ENCODE results near the gene PPP2R2C.

The PPP2R2C gene

DNA sequence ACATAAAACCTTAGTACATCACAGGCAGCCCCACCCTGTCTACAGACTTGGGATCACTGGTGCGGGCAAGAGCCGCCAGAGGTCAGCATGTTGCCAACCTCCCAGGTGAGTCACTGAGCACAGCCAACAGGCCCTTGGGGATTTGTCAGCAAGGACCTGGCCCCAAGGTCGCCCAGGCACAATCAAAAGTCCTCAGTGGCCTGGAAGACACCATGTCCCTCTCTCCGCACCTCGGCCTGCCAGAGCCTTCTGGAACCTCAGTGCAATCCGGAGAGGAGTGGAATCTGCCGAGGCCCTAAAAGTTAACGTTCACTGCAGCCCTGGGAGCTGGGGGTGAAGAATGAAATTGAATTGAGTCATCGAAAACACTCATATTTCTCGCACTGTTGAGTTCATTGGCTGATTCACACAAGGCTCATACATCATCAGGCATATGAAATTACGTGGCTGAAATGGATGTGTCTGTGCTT is 128.4 kb downstream of the PPP2R2C start:
- H3K4me2 ChIP-seq = no peak overlapping the region
- no peaks in the 10 kb centered on the region for H4K20me1 ChIP-seq (ENCODE audit: insufficient read depth)
- H3K9ac ChIP-seq = no peak overlapping the region
- H3K79me2 ChIP-seq (ENCODE audit: insufficient read depth, low read depth) = no peaks in the 10 kb centered on the region
- no peak overlapping the region for H3K4me3 ChIP-seq (IDR thresholded peaks at IDR 0.05; ENCODE audit: insufficient read depth, low read depth, low read length)
- H3K27ac ChIP-seq = no peak overlapping the region
- H3K27me3 ChIP-seq (ENCODE audit: insufficient read depth, low read depth) = peaks cover 27% of the 10 kb centered on the region; the same call in 1 of the 2 replicates
- no peaks in the 10 kb centered on the region for H3K36me3 ChIP-seq (ENCODE audit: insufficient read depth)
- H2AFZ ChIP-seq (ENCODE audit: low read depth) = no peak overlapping the region
- H3K4me1 ChIP-seq (ENCODE audit: low read depth, poor library complexity, severe bottlenecking) = no peaks in the 10 kb centered on the region
- TF ChIP-seq, protein P1, sequence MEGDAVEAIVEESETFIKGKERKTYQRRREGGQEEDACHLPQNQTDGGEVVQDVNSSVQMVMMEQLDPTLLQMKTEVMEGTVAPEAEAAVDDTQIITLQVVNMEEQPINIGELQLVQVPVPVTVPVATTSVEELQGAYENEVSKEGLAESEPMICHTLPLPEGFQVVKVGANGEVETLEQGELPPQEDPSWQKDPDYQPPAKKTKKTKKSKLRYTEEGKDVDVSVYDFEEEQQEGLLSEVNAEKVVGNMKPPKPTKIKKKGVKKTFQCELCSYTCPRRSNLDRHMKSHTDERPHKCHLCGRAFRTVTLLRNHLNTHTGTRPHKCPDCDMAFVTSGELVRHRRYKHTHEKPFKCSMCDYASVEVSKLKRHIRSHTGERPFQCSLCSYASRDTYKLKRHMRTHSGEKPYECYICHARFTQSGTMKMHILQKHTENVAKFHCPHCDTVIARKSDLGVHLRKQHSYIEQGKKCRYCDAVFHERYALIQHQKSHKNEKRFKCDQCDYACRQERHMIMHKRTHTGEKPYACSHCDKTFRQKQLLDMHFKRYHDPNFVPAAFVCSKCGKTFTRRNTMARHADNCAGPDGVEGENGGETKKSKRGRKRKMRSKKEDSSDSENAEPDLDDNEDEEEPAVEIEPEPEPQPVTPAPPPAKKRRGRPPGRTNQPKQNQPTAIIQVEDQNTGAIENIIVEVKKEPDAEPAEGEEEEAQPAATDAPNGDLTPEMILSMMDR (conservative IDR thresholded peaks at IDR 0.05; ENCODE audit: low read depth, low read length) = no peak

DNA sequence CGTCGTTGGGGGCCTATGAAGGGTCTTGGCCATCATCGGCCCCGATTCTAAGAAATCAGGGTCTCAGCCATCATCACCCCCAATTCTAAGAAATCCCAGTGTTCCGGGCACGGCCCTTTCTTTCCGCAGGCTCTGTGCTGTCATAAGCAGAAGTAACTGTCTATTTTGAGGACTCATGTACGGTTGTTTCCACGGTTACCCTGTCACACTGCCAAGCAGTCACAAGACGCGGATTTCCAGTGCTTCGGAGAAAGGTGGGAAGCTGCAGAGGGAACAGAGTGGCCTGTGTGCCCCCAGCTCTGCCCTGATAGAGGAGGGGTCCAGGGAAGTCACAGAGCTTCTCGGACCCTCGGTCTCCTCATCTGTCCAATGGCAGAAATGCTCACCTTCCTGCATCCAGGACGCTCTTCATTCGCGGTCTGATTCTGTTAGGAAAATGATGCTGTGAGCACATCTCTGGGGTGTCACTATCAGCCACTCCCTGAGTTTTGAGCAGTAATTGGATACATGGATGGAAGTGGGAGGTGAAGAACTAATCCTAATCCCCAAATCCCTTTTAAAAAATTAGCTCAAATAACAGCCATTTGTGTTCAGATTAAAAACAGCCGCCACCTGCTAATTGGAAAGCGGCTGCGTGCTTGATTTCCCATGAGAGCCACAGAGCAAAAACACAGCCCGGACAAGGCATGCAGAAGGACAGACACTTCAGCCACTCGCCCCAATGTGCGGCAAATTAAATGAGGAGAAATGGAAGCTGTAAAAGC is 129.7 kb downstream of the PPP2R2C start:
- H4K20me1 ChIP-seq (ENCODE audit: insufficient read depth) = no peaks in the 10 kb centered on the region
- no peak overlapping the region for H3K4me2 ChIP-seq
- no peaks in the 10 kb centered on the region for H3K4me1 ChIP-seq (ENCODE audit: low read depth, poor library complexity, severe bottlenecking)
- H3K36me3 ChIP-seq (ENCODE audit: insufficient read depth) = no peaks in the 10 kb centered on the region
- H3K27me3 ChIP-seq (ENCODE audit: insufficient read depth, low read depth) = peaks cover 26% of the 10 kb centered on the region
- TF ChIP-seq, protein P1 (conservative IDR thresholded peaks at IDR 0.05; ENCODE audit: low read depth, low read length) = no peak
- no peak overlapping the region for H2AFZ ChIP-seq (ENCODE audit: low read depth)
- no peak overlapping the region for H3K27ac ChIP-seq
- H3K4me3 ChIP-seq (IDR thresholded peaks at IDR 0.05; ENCODE audit: insufficient read depth, low read depth, low read length) = no peak overlapping the region
- H3K79me2 ChIP-seq (ENCODE audit: insufficient read depth, low read depth) = no peaks in the 10 kb centered on the region
- no peak overlapping the region for H3K9ac ChIP-seq

GRCh38 chr4:6341696-6342095 is 130.7 kb downstream of the PPP2R2C start:
- Histone ChIP-seq H3K79me2 (ENCODE audit: insufficient read depth, low read depth) (no peaks in the 10 kb centered on the region), H3K27ac (no peak overlapping the region), H3K36me3 (ENCODE audit: insufficient read depth) (no peaks in the 10 kb centered on the region), H3K9ac (no peak overlapping the region), H4K20me1 (ENCODE audit: insufficient read depth) (no peaks in the 10 kb centered on the region), H2AFZ (ENCODE audit: low read depth) (no peak overlapping the region), H3K27me3 (ENCODE audit: insufficient read depth, low read depth) (peaks cover 27% of the 10 kb centered on the region), H3K4me3 (IDR thresholded peaks at IDR 0.05; ENCODE audit: insufficient read depth, low read depth, low read length) (no peak overlapping the region), H3K4me1 (ENCODE audit: low read depth, poor library complexity, severe bottlenecking) (no peaks in the 10 kb centered on the region), H3K4me2 (no peak overlapping the region)
- TF ChIP-seq, protein P1 (conservative IDR thresholded peaks at IDR 0.05; ENCODE audit: low read depth, low read length) = no peak

GRCh38 chr4:6340446-6341015 is 131.9 kb downstream of the PPP2R2C start:
- no peak overlapping the region for H2AFZ ChIP-seq (ENCODE audit: low read depth)
- H3K9ac ChIP-seq = no peak overlapping the region
- no peak overlapping the region for H3K4me3 ChIP-seq (IDR thresholded peaks at IDR 0.05; ENCODE audit: insufficient read depth, low read depth, low read length)
- no peaks in the 10 kb centered on the region for H4K20me1 ChIP-seq (ENCODE audit: insufficient read depth)
- H3K36me3 ChIP-seq (ENCODE audit: insufficient read depth) = no peaks in the 10 kb centered on the region
- no peak overlapping the region for H3K4me2 ChIP-seq
- TF ChIP-seq, protein P1 (conservative IDR thresholded peaks at IDR 0.05; ENCODE audit: low read depth, low read length) = no peak
- no peaks in the 10 kb centered on the region for H3K79me2 ChIP-seq (ENCODE audit: insufficient read depth, low read depth)
- peaks cover 25% of the 10 kb centered on the region for H3K27me3 ChIP-seq (ENCODE audit: insufficient read depth, low read depth)
- no peaks in the 10 kb centered on the region for H3K4me1 ChIP-seq (ENCODE audit: low read depth, poor library complexity, severe bottlenecking)
- H3K27ac ChIP-seq = no peak overlapping the region
